IPS DF 6.9 (cell line): ENCODE measurements around the gene RBFA.
"Not testable (repeated sequence)": the region's sequence is repeated elsewhere in the genome, so short reads cannot be mapped to it uniquely, and the experiment has no call there.

Experiments
- DNase-seq: peaks from one replicate; pipeline ENCODE4 v3.0.0-alpha.2; 2013; ENCODE audit warnings: low read depth, low spot score
- H3K27ac ChIP-seq: one replicate; pipeline ENCODE4 v1.5.1; 2013; ENCODE audit warnings: low read length, control low read depth
- H3K27me3 ChIP-seq: 2 replicates; pipeline ENCODE4 v1.6.1; 2013; ENCODE audit warnings: mild to moderate bottlenecking, low read length; ENCODE audit not compliant: control insufficient read depth, insufficient read depth
- H3K36me3 ChIP-seq: 2 replicates; pipeline ENCODE4 v1.6.1; 2013; ENCODE audit warnings: low read length; ENCODE audit not compliant: control insufficient read depth, insufficient read depth
- H3K4me1 ChIP-seq: 2 replicates; pipeline ENCODE4 v1.6.1; 2013; ENCODE audit warnings: low read length; ENCODE audit not compliant: control insufficient read depth, insufficient read depth
- H3K4me3 ChIP-seq: 2 replicates; pipeline ENCODE4 v1.5.1; 2013; ENCODE audit warnings: mild to moderate bottlenecking, low read length
- H3K9me3 ChIP-seq: 2 replicates; pipeline ENCODE4 v1.6.1; 2013; ENCODE audit warnings: low read length, inconsistent platforms; ENCODE audit not compliant: control insufficient read depth, insufficient read depth
- WGBS: extraction: QIAGEN DNeasy Blood & Tissue Kit; methylation state at CpG from one replicate; pipeline ENCODE4 v1.1.7; 2013; ENCODE audit warnings: mixed read lengths, missing lambda C conversion rate; ENCODE audit not compliant: insufficient read length, insufficient coverage; 5-methylcytosine and 5-hydroxymethylcytosine counted together

The RBFA gene

DNA sequence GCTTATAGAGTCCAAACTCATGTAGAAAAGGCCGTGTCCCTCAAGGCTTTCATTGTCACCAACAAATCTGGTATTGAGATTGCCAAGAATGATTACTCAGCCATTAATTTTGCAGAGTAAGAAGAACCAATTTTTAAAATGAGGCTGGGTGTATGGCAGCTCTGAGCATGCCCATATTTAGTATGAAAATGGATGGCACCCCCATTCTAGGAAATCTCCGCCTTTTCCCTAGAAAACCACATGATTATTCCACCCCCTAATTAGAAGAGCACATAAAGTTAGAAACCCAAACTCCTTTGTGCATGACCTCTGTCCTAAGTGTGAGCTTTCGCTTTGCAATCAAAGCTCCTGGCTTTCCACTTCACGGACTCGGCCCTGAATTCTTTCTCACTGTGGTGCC lies 31.8 kb upstream of the RBFA start:
- H3K36me3 ChIP-seq, result no peaks in the 10 kb centered on the region
- no peaks in the 10 kb centered on the region for H3K27me3 ChIP-seq
- H3K4me1 ChIP-seq, result no peaks in the 10 kb centered on the region
- H3K4me3 ChIP-seq, result no peak overlapping the region
- no CpG with 5 or more reads among the region's 5 CpGs for WGBS
- H3K9me3 ChIP-seq, result peaks cover 3% of the 10 kb centered on the region; the same call in 1 of the 2 replicates
- H3K27ac ChIP-seq, result no peak overlapping the region
- no peak for DNase-seq

DNA sequence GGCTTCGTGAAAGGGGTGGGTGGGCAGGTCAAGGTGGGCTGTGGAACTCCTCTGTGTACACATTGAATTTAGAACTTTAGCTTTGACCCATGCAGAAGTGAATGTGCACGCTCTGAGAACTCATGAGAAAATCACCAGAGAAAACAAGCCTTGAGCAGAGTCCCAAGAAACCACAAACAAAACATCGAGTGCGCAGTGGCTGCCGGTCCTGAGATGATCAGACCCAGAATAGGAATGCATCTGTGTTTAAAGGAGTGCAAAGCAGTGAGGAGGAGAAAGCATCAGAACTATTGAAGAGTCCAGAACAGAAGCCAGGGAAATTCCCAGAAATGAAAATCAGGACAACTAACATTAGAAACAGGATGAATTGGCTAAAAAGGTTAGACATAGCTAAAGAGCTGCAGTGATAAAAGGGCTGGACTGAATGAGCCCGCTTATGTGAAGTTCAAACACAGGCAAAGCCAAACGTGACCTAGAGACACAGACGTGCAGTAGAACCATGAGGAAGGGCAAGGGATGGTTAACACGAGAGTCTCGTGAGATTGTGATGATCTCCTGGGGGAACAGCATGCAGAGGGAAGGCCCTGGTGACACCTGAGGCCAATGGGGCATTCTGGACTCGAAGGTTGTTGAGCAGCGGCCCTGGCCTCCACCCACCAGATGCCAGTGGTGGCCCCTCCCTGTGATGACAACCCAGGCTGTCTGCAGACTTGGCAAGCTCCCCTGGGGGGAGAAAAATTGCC lies 29.5 kb upstream of the RBFA start:
- no peak overlapping the region for H3K27ac ChIP-seq
- no peaks in the 10 kb centered on the region for H3K27me3 ChIP-seq
- H3K4me3 ChIP-seq, result no peak overlapping the region
- no CpG with 5 or more reads among the region's 12 CpGs for WGBS
- H3K4me1 ChIP-seq, result no peaks in the 10 kb centered on the region
- DNase-seq, result no peak
- H3K36me3 ChIP-seq, result no peaks in the 10 kb centered on the region
- peaks cover 3% of the 10 kb centered on the region; the same call in 1 of the 2 replicates for H3K9me3 ChIP-seq

DNA sequence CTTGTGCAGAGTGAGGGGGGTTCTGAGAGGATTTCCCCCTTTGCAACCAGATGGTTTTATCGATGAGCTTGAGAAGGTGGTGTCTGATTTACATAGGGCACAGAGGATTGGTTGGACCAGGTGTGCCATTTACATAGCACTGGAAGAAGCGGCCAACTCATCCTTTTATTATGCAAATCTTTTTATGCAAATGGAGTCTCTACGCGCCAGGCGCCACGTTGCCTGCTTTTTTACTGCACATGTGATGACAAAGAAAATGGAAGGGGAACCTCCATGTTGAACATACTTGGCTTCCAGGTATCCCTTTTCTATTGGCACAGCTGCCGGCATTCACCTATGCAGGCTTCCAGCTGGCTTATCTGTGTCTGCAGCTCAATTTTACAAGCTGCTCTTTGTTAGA lies 27.5 kb upstream of the RBFA start:
- Histone ChIP-seq H3K27ac (no peak overlapping the region), H3K27me3 (no peaks in the 10 kb centered on the region)
- no CpG with 5 or more reads among the region's 7 CpGs for WGBS

DNA sequence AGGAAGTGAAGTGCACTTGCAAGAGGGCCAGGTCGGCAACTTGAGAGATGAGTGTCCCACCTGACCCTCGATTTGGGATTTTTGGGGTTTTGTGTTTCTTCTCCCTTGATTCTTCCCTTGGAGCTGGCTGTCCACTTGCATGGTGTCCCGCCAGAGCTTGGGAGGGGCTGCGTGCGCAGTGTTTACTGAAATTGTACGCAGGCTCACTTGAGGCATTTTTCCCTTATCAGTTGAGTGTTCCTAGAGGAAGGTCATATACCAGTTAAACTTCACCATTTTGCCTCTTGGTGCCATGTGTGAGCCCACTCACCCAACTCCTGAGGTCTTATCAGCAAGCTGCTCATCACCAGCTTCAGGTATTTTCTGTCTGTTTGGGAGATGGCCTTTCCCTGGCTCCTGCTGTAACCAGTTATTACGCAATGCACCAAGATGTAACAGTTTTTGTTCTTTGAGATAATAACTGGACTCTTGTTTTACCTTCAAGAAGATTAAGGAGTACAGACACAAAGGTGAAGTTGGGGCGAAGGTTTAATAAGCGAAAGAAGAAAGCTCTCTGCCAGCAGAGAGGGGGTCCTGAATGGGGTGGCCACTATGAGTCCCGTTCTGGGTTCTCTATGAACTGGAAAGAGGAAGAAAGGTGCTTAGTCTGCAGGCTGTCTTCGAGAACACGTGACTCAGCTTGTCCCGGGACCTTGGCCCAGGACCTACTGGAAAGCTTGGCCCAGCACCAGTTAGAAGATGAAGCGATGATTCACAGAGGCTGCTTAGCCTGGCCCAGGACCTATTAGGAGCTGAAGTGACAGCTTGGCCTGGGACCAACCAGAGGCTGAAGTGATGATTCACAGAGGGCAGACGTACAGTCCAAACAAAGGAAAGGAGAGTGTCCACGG lies 24.3 kb upstream of the RBFA start:
- Histone ChIP-seq H3K9me3 (no peaks in the 10 kb centered on the region), H3K27ac (no peak overlapping the region), H3K36me3 (no peaks in the 10 kb centered on the region), H3K27me3 (no peaks in the 10 kb centered on the region), H3K4me3 (no peak overlapping the region), H3K4me1 (no peaks in the 10 kb centered on the region)
- no CpG with 5 or more reads among the region's 16 CpGs for WGBS
- no peak for DNase-seq

More for the DNA sequence above, 27.5 kb upstream of the RBFA start:
- no peak for DNase-seq
- H3K36me3 ChIP-seq, result no peaks in the 10 kb centered on the region
- H3K4me3 ChIP-seq, result no peak overlapping the region
- H3K4me1 ChIP-seq, result no peaks in the 10 kb centered on the region
- H3K9me3 ChIP-seq, result no peaks in the 10 kb centered on the region

DNA sequence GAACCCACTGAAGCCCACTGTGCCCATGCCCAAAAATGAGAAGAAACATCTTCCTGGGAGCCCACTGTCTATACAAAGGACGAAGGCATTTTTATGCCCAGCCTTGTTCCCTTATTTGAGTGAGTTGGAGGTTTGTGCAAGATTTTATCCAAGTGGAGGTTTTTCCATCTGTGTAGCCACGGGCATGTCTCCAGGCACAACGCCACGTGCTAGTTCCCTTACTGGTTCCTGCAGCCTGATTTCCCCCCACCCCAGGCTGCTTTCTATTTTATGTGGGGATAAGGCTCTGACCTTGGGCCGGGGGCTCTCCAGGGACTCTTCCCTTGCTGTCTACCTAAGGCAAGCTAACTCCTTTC lies 23.7 kb upstream of the RBFA start:
- DNase-seq, result no peak
- Histone ChIP-seq H3K4me3 (no peak overlapping the region), H3K9me3 (no peaks in the 10 kb centered on the region), H3K4me1 (no peaks in the 10 kb centered on the region), H3K27me3 (no peaks in the 10 kb centered on the region), H3K27ac (no peak overlapping the region), H3K36me3 (no peaks in the 10 kb centered on the region)
- no CpG with 5 or more reads among the region's 5 CpGs for whole genome bisulfite sequencing

DNA sequence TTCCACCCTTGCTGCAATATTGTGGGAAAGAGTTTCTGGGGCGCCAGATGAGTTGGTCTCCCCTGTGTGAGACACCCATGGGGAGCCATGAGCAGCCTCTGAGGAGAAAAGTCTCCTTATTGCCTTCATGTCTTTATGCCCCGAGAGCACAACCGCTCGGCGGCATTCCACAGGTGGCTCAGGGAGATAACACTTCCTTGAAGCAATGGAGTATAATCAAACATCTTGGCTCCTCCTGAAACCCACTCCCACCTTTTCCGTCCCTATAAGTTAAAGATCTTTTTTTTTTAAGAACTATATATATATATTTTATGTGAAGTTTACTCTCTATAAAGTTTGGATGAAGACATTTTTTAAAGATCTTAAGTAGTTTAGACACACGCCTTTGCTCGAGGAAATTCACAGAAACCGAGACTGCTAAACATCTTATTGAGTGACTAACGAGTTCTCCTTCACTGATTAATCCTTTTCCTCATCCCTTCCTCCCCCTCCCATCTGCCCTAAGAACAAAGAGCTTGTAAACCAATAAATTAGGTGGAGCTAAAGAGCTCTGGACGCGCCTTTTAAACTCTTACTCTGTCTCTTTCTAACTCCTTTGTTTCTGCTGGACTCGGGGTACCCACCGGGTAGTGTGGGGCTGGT lies 22.6 kb upstream of the RBFA start:
- not testable (repeated sequence) for H3K27me3 ChIP-seq, H3K4me1 ChIP-seq, H3K4me3 ChIP-seq, DNase-seq, H3K36me3 ChIP-seq, H3K9me3 ChIP-seq, H3K27ac ChIP-seq
- no CpG with 5 or more reads among the region's 14 CpGs for WGBS

DNA sequence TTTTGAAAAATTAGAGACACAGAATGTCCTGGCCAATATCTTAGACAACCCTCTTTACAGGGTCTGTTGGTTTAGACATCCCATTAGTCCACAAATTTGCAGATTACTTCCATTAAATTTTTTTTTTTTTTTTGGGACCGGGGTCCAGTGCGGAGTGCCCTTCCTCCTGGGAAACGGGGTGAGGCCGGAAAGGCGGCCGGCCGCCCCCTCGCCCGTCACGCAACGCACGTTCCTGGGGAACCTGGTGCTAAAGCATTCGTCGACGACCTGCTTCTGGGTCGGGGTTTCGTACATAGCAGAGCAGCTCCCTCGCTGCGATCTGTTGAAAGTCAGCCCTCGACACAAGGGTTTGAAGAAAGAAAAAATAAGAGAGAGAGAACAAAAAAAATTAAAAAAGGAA lies 21.5 kb upstream of the RBFA start:
- WGBS, result no CpG with 5 or more reads among the region's 20 CpGs
- Histone ChIP-seq H3K4me3 (no peak overlapping the region), H3K27me3 (no peaks in the 10 kb centered on the region), H3K36me3 (no peaks in the 10 kb centered on the region), H3K9me3 (no peaks in the 10 kb centered on the region), H3K27ac (no peak overlapping the region), H3K4me1 (no peaks in the 10 kb centered on the region)
- no peak for DNase-seq

DNA sequence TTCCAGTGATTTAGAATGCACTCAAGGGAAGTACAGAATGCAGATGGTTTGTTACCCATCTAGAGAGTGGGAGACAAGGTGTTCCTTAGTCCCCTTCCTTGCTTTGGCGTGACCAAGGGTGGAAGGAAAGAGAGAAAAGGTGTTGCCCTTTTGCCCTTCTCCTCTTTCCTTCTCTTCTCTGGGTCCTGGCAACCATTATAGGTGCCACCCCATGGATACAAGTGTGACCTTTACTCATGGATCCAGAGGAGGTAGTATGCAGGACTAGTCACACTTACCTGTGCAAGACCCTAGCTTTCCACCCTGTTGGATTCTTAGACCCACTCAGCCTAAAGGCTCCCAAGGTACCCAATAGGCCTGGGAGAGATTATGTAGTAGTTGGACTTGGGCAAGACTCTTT lies 11.6 kb upstream of the RBFA start:
- no peak overlapping the region for H3K4me3 ChIP-seq
- H3K9me3 ChIP-seq, result peaks cover 9% of the 10 kb centered on the region
- no peak overlapping the region for H3K27ac ChIP-seq
- no CpG with 5 or more reads among the region's 1 CpG for WGBS
- no peaks in the 10 kb centered on the region for H3K4me1 ChIP-seq
- no peaks in the 10 kb centered on the region for H3K27me3 ChIP-seq
- H3K36me3 ChIP-seq, result no peaks in the 10 kb centered on the region
- DNase-seq, result no peak

DNA sequence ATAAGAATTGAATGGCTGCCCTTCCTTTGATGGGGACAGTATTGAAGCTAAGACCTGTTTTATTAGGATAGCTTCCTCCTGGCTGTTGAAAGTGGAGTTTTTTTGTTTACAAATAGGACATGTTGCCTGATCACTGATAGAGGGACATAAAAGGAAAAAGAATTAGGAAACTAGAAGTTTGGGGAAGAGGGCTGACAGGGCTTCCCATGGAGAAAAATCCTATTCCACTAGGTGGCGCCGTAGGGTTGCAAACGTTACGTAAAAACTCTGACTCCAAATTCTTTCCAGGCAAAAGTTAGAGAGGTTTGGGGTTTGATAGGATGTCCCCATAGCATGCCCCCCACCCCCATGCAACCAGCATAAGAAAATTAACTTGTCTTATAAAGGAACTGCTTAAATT lies 11.1 kb upstream of the RBFA start:
- Histone ChIP-seq H3K4me3 (no peak overlapping the region), H3K9me3 (peaks cover 9% of the 10 kb centered on the region), H3K36me3 (no peaks in the 10 kb centered on the region), H3K4me1 (no peaks in the 10 kb centered on the region), H3K27ac (no peak overlapping the region), H3K27me3 (no peaks in the 10 kb centered on the region)
- whole genome bisulfite sequencing, result no CpG with 5 or more reads among the region's 4 CpGs
- peak; percentile 43 for DNase-seq

DNA sequence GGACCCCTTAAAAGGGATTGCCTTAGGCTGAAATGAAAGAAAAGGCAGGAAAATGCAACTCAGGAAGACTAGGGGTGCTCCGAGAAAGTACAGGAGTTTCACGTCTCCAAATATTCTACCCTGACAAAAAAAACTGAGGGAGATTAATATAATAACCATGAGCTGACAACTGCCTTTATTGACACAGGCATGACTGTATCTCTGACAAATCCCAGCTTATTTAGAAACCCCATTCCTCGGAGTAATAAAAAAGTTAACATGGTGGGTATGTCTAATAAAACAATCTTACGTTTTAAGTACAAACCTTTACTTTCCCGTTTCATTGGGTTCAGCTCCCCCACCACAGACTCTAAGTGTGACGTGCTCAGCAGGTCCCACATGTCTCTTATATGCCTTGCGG lies 7.9 kb upstream of the RBFA start:
- no peak overlapping the region for H3K27ac ChIP-seq
- no peaks in the 10 kb centered on the region for H3K36me3 ChIP-seq
- no CpG with 5 or more reads among the region's 7 CpGs for WGBS
- no peaks in the 10 kb centered on the region for H3K27me3 ChIP-seq
- DNase-seq, result no peak
- no peaks in the 10 kb centered on the region for H3K4me1 ChIP-seq
- H3K9me3 ChIP-seq, result peaks cover 7% of the 10 kb centered on the region
- H3K4me3 ChIP-seq, result no peak overlapping the region
